K562 (cell line): ENCODE measurements around the gene MICU1. TPM values are rescaled to one million over a fixed set of nuclear protein-coding genes. Genes with fewer than 3 reads are reported as not detected.

ENCODE experiments used
- CBX3 ChIP-seq, 2 experiments: IDR thresholded peaks; 1 replicate in 1 of 2; 2 replicates in 1 of 2; pipeline ENCODE4 v1.6.1; 2012; ENCODE audit warnings: inconsistent platforms in 2 of 2, low read length in 2 of 2, borderline replicate concordance in 1 of 2, control low read depth in 1 of 2
- CBX5 ChIP-seq: IDR thresholded peaks from 2 replicates; pipeline ENCODE4 v1.6.1; 2014; ENCODE audit warnings: low read depth, borderline replicate concordance
- CREM ChIP-seq: IDR thresholded peaks from 2 replicates; pipeline ENCODE4 v1.6.1; 2014; ENCODE audit warnings: antibody characterized with exemption, low read depth
- CTCF ChIP-seq, 3 experiments: IDR thresholded peaks in 2 of 3; conservative IDR thresholded peaks in 1 of 3; 2 replicates each; pipeline ENCODE4 v1.5.1; 2011 to 2012; ENCODE audit warnings: low read length in 3 of 3, mild to moderate bottlenecking in 3 of 3, control low read depth in 2 of 3, improper control_type of control experiment in 1 of 3, inconsistent platforms in 1 of 3, low read depth in 1 of 3, mixed read lengths in 1 of 3, moderate library complexity in 1 of 3; ENCODE audit not compliant: insufficient read depth in 2 of 3
- ELF1 ChIP-seq: fragments of 200-800 bp; sonication (Bioruptor generic); IDR thresholded peaks from 2 replicates; pipeline ENCODE4 v1.6.1; 2016; ENCODE audit warnings: missing genetic modification characterization, missing compliant biosample characterization
- HDGF ChIP-seq: fragments of 450-650 bp; IDR thresholded peaks from 2 replicates; pipeline ENCODE4 v1.6.1; 2016
- MYC ChIP-seq, 2 experiments: fragments of 250-450 bp in 1 of 2; sonication (Bioruptor Pico) in 1 of 2; IDR thresholded peaks; 2 replicates each; pipeline versions ENCODE4 v1.5.1 to v1.6.1; 2012 to 2021; ENCODE audit warnings: low read depth in 2 of 2, borderline replicate concordance in 1 of 2, improper control_type of control experiment in 1 of 2, low read length in 1 of 2, mild to moderate bottlenecking in 1 of 2, moderate library complexity in 1 of 2
- NBN ChIP-seq: fragments of 450-650 bp; IDR thresholded peaks from 2 replicates; pipeline ENCODE4 v1.6.1; 2016; ENCODE audit warnings: low read depth, mild to moderate bottlenecking
- PHF8 ChIP-seq: fragments of 200-600 bp; sonication (generic); IDR thresholded peaks from 2 replicates; pipeline ENCODE4 v1.6.1; 2012; ENCODE audit warnings: mixed run types, mild to moderate bottlenecking, inconsistent platforms, low read length, moderate library complexity, borderline replicate concordance
- POLR2AphosphoS5 ChIP-seq: IDR thresholded peaks from 2 replicates; pipeline ENCODE4 v1.6.1; 2011; ENCODE audit warnings: mild to moderate bottlenecking, low read depth, low read length, moderate library complexity; ENCODE audit not compliant: control insufficient read depth, insufficient read depth
- POLR2H ChIP-seq: IDR thresholded peaks from 2 replicates; pipeline ENCODE4 v1.6.1; 2016; ENCODE audit warnings: missing genetic modification characterization, low read depth, mild to moderate bottlenecking, control low read depth, missing compliant biosample characterization, moderate library complexity
- RAD21 ChIP-seq, 2 experiments: fragments of 250-450 bp in 1 of 2; fragments of 450-650 bp in 1 of 2; sonication (Bioruptor Pico) in 1 of 2; formaldehyde crosslinking in 1 of 2; IDR thresholded peaks in 1 of 2; conservative IDR thresholded peaks in 1 of 2; 2 replicates each; pipeline versions ENCODE4 v1.4.0 to v1.8.0; 2020 to 2022; ENCODE audit warnings: mild to moderate bottlenecking in 2 of 2, moderate library complexity in 1 of 2
- RB1 ChIP-seq: fragments of 450-650 bp; IDR thresholded peaks from 2 replicates; pipeline ENCODE4 v1.6.1; 2017; ENCODE audit warnings: low read depth, mild to moderate bottlenecking
- RCOR1 ChIP-seq, 2 experiments: IDR thresholded peaks; 2 replicates each; pipeline ENCODE4 v1.6.1; 2012; ENCODE audit warnings: low read depth in 2 of 2, low read length in 2 of 2, borderline replicate concordance in 1 of 2, improper control_type of control experiment in 1 of 2
- SNIP1 ChIP-seq: fragments of 450-650 bp; IDR thresholded peaks from 2 replicates; pipeline ENCODE4 v1.7.1; 2017; ENCODE audit warnings: low read depth, mild to moderate bottlenecking
- TBP ChIP-seq: optimal IDR thresholded peaks from 2 replicates; pipeline ENCODE3; 2011; ENCODE audit warnings: low read depth, low read length, improper control_type of control experiment
- ZFP36 ChIP-seq: fragments of 150-350 bp; IDR thresholded peaks from 2 replicates; pipeline ENCODE4 v1.6.1; 2018; ENCODE audit warnings: low read length, low read depth; ENCODE audit not compliant: partially characterized antibody
- ZFX ChIP-seq: sonication (generic); formaldehyde crosslinking; IDR thresholded peaks from 2 replicates; pipeline ENCODE4 v1.8.0; 2022; ENCODE audit warnings: mild to moderate bottlenecking, missing genetic modification reagents, moderate library complexity
- ZNF695 ChIP-seq: fragments of 450-650 bp; formaldehyde crosslinking; IDR thresholded peaks from 2 replicates; pipeline ENCODE4 v1.4.0; 2020; ENCODE audit warnings: mild to moderate bottlenecking, moderate library complexity
- polyA plus RNA-seq, 8 experiments: library from polyadenylated mRNA; depleted of rRNA in 4 of 8; stranded (reverse) in 5 of 8; unstranded in 3 of 8; fragments of >200 nt; fragmentation: Nextera tagmentation in 2 of 8; fragmentation: Illumina TruSeq in 1 of 8; extraction: Ambion mirVana in 2 of 8; extraction: Trizol in 1 of 8; gene quantifications; 2 replicates each; pipeline versions ENCODE4 v1.2.1 to v1.2.3, GENCODE V29; 2011 to 2014; ENCODE audit warnings: inconsistent platforms in 1 of 8, missing spikeins in 1 of 8
- total RNA-seq, 7 experiments: library from RNA; depleted of rRNA in 6 of 7; stranded (reverse); fragments of >200 nt in 6 of 7; fragmentation: Illumina TruSeq in 2 of 7; extraction: Trizol in 2 of 7; gene quantifications; 2 replicates each; pipeline versions ENCODE4 v1.2.1 to v1.2.3, GENCODE V29; 2011 to 2021; ENCODE audit warnings: low replicate concordance in 1 of 7
- TF ChIP-seq, protein P1 (sequence below): fragments of 450-650 bp; formaldehyde crosslinking; IDR thresholded peaks from 2 replicates; pipeline ENCODE4 v1.4.0; 2020; ENCODE audit warnings: mild to moderate bottlenecking, moderate library complexity
- TF ChIP-seq, protein P2 (sequence below): sonication (generic); formaldehyde crosslinking; IDR thresholded peaks from 2 replicates; pipeline ENCODE4 v1.8.1; 2023; ENCODE audit warnings: mild to moderate bottlenecking, missing genetic modification reagents

The MICU1 gene
- total and polyA plus RNA-seq, 9 of the 15 experiments (the other 6 are each of a cell fraction or from before 2014, with no cell fraction given) = 29.3 to 76.8 (median 48.4) TPM

GRCh38 chr10:72364239-72364777, 261.6 kb downstream of the MICU1 start (continued):
- no peak for TF ChIP-seq ZNF695 (CRISPR knock-in tag)
- TF ChIP-seq POLR2H (tag) = no peak
- TF ChIP-seq RAD21 (CRISPR knock-in tag; conservative IDR thresholded peaks at IDR 0.05 in 1 of 2, IDR thresholded peaks at IDR 0.05 in 1 of 2) = peak; percentile 98 to 99
- TF ChIP-seq CBX5 = 0 out of 2 replicates have a peak, but pooled peaks have one; percentile 4
- no peak for TF ChIP-seq SNIP1
- peak; percentile 63 for TF ChIP-seq HDGF
- peak in 1 of 2 experiments; percentile 54; a peak in 1 of 3 replicates for TF ChIP-seq CBX3 (IDR thresholded peaks at IDR 0.05; ENCODE audit: borderline replicate concordance in 1 of 2, low read length in 2 of 2)
- no peak; the same call in 1 of the 2 replicates for TF ChIP-seq PHF8
- peak; percentile 65 for TF ChIP-seq ELF1 (tag)
- 0 out of 2 replicates have a peak, but pooled peaks have one; percentile 43 for TF ChIP-seq NBN
- peak; percentile 79 for TF ChIP-seq RB1
- TF ChIP-seq ZFP36 = peak; percentile 20
- TF ChIP-seq, protein P1, sequence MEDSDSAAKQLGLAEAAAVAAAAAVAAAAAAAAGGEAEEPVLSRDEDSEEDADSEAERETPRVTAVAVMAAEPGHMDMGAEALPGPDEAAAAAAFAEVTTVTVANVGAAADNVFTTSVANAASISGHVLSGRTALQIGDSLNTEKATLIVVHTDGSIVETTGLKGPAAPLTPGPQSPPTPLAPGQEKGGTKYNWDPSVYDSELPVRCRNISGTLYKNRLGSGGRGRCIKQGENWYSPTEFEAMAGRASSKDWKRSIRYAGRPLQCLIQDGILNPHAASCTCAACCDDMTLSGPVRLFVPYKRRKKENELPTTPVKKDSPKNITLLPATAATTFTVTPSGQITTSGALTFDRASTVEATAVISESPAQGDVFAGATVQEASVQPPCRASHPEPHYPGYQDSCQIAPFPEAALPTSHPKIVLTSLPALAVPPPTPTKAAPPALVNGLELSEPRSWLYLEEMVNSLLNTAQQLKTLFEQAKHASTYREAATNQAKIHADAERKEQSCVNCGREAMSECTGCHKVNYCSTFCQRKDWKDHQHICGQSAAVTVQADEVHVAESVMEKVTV = peak; percentile 96
- no peak for TF ChIP-seq ZFX (CRISPR knock-in tag)
- peak; percentile 21 for TF ChIP-seq TBP
- peak; percentile 75 for TF ChIP-seq MYC (IDR thresholded peaks at IDR 0.05; ENCODE audit: low read depth, low read length)
- TF ChIP-seq MYC (CRISPR knock-in tag; IDR thresholded peaks at IDR 0.05; ENCODE audit: borderline replicate concordance, low read depth) = no peak
- peak in 1 of 2 experiments; percentile 80; a peak in 1 of 4 replicates for TF ChIP-seq RCOR1 (IDR thresholded peaks at IDR 0.05; ENCODE audit: borderline replicate concordance in 1 of 2, low read depth in 2 of 2, low read length in 2 of 2)
- TF ChIP-seq POLR2AphosphoS5 = peak; percentile 71; the same call in 1 of the 2 replicates
- TF ChIP-seq CTCF (IDR thresholded peaks at IDR 0.05 in 2 of 3, conservative IDR thresholded peaks at IDR 0.05 in 1 of 3; ENCODE audit: insufficient read depth in 2 of 3, low read depth in 1 of 3, low read length in 3 of 3) = peak; percentile 95 to 99 (median 99)
- peak; percentile 50 for TF ChIP-seq CREM
- TF ChIP-seq, protein P2, sequence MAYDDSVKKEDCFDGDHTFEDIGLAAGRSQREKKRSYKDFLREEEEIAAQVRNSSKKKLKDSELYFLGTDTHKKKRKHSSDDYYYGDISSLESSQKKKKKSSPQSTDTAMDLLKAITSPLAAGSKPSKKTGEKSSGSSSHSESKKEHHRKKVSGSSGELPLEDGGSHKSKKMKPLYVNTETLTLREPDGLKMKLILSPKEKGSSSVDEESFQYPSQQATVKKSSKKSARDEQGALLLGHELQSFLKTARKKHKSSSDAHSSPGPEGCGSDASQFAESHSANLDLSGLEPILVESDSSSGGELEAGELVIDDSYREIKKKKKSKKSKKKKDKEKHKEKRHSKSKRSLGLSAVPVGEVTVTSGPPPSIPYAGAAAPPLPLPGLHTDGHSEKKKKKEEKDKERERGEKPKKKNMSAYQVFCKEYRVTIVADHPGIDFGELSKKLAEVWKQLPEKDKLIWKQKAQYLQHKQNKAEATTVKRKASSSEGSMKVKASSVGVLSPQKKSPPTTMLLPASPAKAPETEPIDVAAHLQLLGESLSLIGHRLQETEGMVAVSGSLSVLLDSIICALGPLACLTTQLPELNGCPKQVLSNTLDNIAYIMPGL (CRISPR knock-in tag) = 0 out of 2 replicates have a peak, but pooled peaks have one; percentile 1
